Colonic mucosa (tissue), 4 donors: ENCODE results near the gene OR10A2. TPM values are rescaled to one million over a fixed set of nuclear protein-coding genes. Genes with fewer than 3 reads are reported as not detected.
"Not testable (repeated sequence)": the region's sequence is repeated elsewhere in the genome, so short reads cannot be mapped to it uniquely, and the experiment has no call there.

ENCODE experiments used
- DNase-seq: peaks from one replicate; pipeline ENCODE4 v3.0.0-alpha.2; 2020
- H3K27ac ChIP-seq: fragments of 200-600 bp; one replicate; pipeline ENCODE4 v1.8.0; 2021
- H3K27me3 ChIP-seq: fragments of 200-600 bp; one replicate; pipeline ENCODE4 v1.8.0; 2021
- H3K36me3 ChIP-seq: fragments of 200-600 bp; one replicate; pipeline ENCODE4 v1.8.0; 2021
- H3K4me1 ChIP-seq: fragments of 200-600 bp; one replicate; pipeline ENCODE4 v1.8.0; 2021; ENCODE audit warnings: mild to moderate bottlenecking
- H3K4me3 ChIP-seq: fragments of 200-600 bp; one replicate; pipeline ENCODE4 v1.8.0; 2021
- H3K9ac ChIP-seq, 2 donors: one replicate each; pipeline ENCODE4 v1.7.0; 2013; ENCODE audit warnings: control low read depth in 2 of 2, low read depth in 2 of 2, low read length in 2 of 2
- H3K9me3 ChIP-seq: fragments of 200-600 bp; one replicate; pipeline ENCODE4 v1.8.0; 2021
- intact Hi-C: fragments of 100-400 bp; cut with DNase I; formaldehyde crosslinking; loops from one replicate; pipeline ENCODE4 v1.14.1; 2022
- total RNA-seq, 2 donors: library from RNA; stranded (reverse); fragmentation: NEBNext Ultra II Directional in 1 of 2; extraction: Animal tissue kit (Norgen Biotek cat#: 25700) in 1 of 2; gene quantifications; one replicate each; pipeline ENCODE4 v1.2.1, GENCODE V29; 2021
- TF ChIP-seq, protein P1 (sequence below): fragments of 200-600 bp; IDR thresholded peaks from one replicate; pipeline ENCODE4 v1.8.0; 2022; ENCODE audit warnings: antibody characterized with exemption, mild to moderate bottlenecking
- donor health status: healthy.
- donor health status: DM: no; HTN: no; CAD: no.
- donor health status: DM: no; HTN: no; CAD: no.

Gene OR10A2
- total RNA-seq, 2 donors from 2014 or later, result not detected

DNA sequence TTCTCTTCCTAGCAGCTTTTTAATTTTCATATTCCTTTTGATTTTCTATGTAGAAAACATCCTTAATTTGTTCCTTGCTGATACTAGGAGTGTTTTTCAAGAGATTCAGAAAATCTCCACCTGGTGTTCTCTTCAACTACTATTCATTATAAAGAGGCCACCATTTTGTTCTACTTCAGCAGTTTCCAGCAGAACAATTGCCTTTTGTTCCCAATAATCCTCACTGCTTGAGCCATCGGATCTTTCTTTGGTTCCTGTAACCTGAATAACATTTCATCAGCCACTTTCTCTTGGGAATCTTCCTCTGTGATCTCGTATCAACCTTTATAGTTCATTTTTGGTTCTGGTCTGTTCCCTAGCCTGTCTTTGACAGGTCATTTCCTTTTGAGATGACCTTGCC lies 19.2 kb upstream of the OR10A2 start:
- Histone ChIP-seq H3K4me3 (no peak overlapping the region), H3K27me3 (no peaks in the 10 kb centered on the region), H3K9ac (no peak overlapping the region), H3K36me3 (no peaks in the 10 kb centered on the region), H3K4me1 (no peaks in the 10 kb centered on the region), H3K9me3 (no peaks in the 10 kb centered on the region), H3K27ac (no peak overlapping the region)
- TF ChIP-seq, protein P1, sequence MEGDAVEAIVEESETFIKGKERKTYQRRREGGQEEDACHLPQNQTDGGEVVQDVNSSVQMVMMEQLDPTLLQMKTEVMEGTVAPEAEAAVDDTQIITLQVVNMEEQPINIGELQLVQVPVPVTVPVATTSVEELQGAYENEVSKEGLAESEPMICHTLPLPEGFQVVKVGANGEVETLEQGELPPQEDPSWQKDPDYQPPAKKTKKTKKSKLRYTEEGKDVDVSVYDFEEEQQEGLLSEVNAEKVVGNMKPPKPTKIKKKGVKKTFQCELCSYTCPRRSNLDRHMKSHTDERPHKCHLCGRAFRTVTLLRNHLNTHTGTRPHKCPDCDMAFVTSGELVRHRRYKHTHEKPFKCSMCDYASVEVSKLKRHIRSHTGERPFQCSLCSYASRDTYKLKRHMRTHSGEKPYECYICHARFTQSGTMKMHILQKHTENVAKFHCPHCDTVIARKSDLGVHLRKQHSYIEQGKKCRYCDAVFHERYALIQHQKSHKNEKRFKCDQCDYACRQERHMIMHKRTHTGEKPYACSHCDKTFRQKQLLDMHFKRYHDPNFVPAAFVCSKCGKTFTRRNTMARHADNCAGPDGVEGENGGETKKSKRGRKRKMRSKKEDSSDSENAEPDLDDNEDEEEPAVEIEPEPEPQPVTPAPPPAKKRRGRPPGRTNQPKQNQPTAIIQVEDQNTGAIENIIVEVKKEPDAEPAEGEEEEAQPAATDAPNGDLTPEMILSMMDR, result no peak
- intact Hi-C loops, result no loop called here
- DNase-seq, result no peak

DNA sequence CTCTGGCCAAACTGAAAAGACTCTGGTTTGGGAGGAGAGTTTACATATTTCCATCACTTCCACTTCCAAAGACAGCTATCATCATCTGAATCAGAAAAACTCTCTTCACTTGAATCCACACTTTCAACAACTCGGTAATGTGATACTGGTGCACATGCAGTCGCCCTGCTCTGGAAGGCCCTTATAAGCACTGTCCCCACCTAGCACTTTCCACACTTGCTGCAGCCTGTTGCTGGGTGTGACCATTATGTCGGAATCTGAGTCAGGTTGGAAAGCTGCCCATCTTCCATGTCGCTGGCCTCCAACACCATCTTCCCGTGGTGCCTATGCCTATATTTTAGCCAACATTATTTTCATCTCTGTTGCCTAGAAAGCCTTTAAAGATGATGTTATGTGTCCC lies 18.5 kb upstream of the OR10A2 start:
- DNase-seq, result no peak
- no peak overlapping the region for H3K4me3 ChIP-seq
- H3K27ac ChIP-seq, result no peak overlapping the region
- intact Hi-C loops, result no loop called here
- H3K9me3 ChIP-seq, result no peaks in the 10 kb centered on the region
- no peaks in the 10 kb centered on the region for H3K4me1 ChIP-seq
- TF ChIP-seq, protein P1, result no peak
- H3K9ac ChIP-seq, result no peak overlapping the region
- H3K27me3 ChIP-seq, result no peaks in the 10 kb centered on the region
- no peaks in the 10 kb centered on the region for H3K36me3 ChIP-seq

DNA sequence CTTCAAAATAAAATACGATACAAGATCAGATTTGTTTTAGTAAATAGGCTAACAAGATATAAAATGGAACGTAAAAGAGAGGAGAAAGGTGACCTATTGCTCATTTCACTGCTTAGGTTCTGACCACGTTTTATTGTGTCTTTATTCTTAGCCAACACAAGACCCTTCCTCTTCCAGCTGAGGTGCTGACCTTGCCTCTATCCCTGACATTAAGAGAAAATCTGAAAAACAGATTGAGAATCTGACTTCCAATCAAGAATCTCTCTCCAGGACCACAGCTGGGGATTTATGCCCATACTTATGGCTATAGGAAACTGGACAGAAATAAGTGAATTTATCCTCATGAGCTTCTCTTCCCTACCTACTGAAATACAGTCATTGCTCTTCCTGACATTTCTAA lies 17.5 kb upstream of the OR10A2 start, which contains the start of gene OR10A5:
TSS of gene OR10A5 (plus strand) at position 301 of the 400 bp plus-strand sequence. CDS start at position 301, 0 bp downstream.
- Histone ChIP-seq H3K36me3 (no peaks in the 10 kb centered on the region), H3K27me3 (no peaks in the 10 kb centered on the region), H3K9ac (no peak within 1 kb of the TSS), H3K4me1 (no peaks in the 10 kb centered on the region), H3K9me3 (no peaks in the 10 kb centered on the region), H3K4me3 (no peak within 1 kb of the TSS), H3K27ac (no peak within 1 kb of the TSS)
- intact Hi-C loops, result no loop called here
- no peak for DNase-seq
- TF ChIP-seq, protein P1, result no peak

DNA sequence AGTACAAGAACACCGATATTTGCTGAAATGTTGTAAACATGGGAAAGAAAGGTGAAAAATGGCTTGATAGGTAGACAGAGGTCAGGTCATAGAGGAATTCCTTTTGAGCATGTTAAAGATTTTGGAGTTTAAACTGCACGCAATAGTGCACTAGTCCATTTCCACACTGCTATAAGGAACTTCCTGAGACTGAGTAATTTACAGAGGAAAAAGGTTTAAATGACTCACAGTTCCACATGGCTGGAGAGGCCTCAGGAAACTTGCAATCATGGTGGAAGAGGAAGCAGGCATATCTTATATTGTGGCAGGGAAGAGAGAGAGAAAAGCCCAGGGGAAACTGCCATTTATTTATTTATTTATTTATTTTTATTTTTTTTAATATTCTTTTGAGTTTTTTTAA lies 12.3 kb upstream of the OR10A2 start:
- intact Hi-C loops, result no loop called here
- no peaks in the 10 kb centered on the region for H3K36me3 ChIP-seq
- DNase-seq, result no peak

DNA sequence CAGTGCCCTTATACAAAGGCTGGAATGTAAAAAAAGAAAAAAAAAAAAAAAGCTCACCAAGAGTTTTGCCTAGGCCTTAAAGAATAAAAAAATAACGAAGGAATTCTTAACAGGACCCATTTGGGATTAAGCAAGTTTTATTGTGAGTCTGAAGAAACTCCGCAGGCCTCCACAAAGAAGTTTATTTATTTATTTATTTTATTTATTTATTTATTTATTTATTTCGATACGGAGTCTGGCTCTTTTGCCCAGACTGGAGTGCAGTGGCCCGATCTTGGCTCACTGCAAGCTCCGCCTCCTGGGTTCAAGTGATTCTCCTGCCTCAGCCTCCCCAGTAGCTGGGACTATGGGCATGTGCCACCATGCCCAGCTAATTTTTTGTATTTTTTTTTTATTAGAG lies 8.1 kb upstream of the OR10A2 start:
- H3K4me3 ChIP-seq, intact Hi-C loops, H3K27ac ChIP-seq, H3K27me3 ChIP-seq, H3K9ac ChIP-seq, H3K36me3 ChIP-seq, H3K4me1 ChIP-seq, DNase-seq, H3K9me3 ChIP-seq: not testable (repeated sequence)

More for the DNA sequence above, 12.3 kb upstream of the OR10A2 start:
- H3K27me3 ChIP-seq, result no peaks in the 10 kb centered on the region
- H3K9ac ChIP-seq, result no peak overlapping the region
- H3K27ac ChIP-seq, result no peak overlapping the region
- H3K4me1 ChIP-seq, result no peaks in the 10 kb centered on the region
- TF ChIP-seq, protein P1, result no peak
- no peaks in the 10 kb centered on the region for H3K9me3 ChIP-seq
- no peak overlapping the region for H3K4me3 ChIP-seq

DNA sequence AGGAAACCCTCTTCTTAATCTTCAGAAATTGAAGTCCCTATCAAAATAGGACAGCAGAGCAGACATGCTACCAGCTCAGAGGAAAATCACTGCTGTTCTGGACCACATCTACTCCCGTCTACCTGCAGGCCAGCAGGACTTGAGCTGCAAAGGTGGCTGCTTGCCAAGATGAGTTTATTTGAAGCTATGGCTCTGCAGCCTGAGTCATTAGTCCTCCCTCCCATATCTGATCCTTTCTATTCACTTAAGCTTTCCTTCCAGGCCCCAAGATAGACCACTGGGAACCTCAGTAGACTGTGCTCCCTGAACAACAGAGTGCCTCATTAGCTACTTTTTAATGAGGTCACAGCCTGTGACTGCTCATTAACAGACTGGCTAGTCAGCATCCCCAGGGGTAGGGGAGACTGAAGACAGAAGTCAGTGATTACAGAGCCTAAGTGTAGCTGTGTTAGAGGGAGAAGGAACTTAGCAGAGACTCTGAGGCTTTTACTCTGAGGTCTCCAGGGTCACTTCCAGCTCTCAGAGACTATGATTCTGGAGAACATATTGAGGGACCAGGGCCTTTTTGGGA lies 6.8 kb upstream of the OR10A2 start:
- H3K9ac ChIP-seq, result no peak overlapping the region
- TF ChIP-seq, protein P1, result no peak
- no peak overlapping the region for H3K27ac ChIP-seq
- H3K4me1 ChIP-seq, result no peaks in the 10 kb centered on the region
- H3K27me3 ChIP-seq, result no peaks in the 10 kb centered on the region
- DNase-seq, result no peak
- no peak overlapping the region for H3K4me3 ChIP-seq
- H3K9me3 ChIP-seq, result no peaks in the 10 kb centered on the region
- intact Hi-C loops, result no loop called here
- H3K36me3 ChIP-seq, result no peaks in the 10 kb centered on the region
